HUDEP-2 (cell line): ENCODE results near the gene MMP23B.

Experiments used
- DNase-seq, 76 experiments: peaks; one replicate each; lab custom pipeline; 2025; ENCODE audit not compliant: unreplicated experiment in 76 of 76; lab: John Stamatoyannopoulos, UW

The MMP23B gene

DNA sequence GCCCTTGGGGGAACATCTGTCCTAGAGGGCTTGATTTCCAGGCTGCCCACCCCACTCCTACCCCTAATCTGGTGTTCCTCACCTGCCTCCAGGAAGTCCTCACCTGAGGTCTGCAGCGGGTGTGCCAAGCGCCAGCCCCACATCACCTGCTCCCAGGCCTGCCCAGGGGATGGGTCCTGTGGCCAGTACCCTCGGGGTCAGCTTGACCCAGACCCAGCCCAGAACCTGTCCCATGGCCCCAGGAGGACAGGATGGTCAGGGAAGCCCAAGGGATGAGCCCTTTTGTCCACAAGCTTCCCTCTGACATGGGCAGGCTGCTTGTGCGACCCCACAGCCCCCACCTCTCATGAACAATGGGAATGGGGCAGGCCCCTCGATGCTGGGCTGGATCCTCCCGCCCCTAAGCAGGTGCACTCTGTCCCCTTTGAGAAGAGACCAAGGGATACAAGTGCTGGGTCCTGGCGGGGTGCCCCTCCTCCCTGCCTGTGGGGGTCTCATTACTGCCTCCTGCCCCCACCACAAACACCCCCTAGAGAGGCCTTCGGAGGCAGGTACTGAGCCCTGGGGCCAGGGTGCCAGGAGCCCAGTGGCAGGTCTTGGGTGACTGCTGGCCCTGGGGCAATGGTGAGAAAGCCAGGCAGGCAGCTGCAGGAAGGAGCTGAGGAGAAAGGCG is 13.4 kb upstream of the MMP23B start:
- no peak for DNase-seq

DNA sequence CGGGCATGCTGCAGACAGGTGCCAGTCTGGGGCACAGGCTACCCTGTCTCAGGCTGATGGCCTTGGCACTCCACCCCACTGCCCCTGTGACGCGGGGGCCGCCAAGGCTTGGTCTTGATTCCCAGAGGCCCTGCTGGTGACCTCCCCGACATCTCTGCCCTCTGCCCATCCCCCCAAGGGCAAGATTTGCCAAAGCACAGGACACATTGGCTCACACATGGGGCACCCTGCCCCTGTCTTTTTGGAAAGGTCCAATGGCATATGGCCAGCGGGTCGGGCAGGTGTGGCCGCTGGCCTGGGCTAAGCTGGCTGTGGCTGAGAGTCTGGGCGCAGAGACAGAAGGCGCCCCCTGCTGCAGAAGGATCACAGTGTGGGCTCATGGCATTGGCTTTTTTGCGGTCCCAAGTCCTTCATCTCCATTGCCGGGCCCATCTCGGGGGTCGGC is 12.0 kb upstream of the MMP23B start:
- peak in 22 of 76 experiments; percentile 12 to 63 (median 20) for DNase-seq

DNA sequence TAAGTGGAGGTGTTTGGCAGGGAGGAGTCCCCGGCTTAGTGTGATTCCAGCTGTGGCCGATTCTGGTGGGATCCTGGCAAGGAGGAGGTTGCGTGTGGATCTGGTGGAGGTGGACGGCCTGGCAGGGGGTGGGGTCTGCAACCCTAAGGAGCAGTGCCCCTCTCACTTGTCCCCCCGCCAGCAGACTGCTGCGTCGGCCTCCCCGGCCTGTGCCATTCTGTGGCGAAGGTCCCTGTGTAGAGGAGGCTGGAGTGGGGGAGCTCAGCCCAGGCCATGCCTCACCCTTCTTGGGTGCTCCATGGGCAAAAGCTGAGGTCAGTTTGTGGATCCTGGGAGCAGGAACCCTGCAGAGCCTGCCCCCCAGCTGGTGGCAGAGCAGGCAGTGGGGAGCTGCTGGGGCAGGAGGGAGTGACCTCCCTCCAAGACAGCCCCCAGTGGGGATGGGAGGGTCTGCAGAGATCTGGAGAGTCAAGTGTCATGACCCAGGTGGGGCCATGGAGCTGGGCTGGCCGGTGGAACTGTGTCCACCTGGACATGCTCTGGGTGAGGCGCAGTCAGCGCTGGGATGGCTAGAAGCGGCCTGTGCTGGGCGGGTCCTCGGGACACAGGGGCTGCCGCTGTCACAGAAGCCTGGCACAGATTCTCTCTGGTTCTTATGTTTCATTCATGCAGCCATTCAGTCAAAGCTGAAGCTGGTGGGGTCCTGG is 11.4 kb upstream of the MMP23B start:
- no peak for DNase-seq

DNA sequence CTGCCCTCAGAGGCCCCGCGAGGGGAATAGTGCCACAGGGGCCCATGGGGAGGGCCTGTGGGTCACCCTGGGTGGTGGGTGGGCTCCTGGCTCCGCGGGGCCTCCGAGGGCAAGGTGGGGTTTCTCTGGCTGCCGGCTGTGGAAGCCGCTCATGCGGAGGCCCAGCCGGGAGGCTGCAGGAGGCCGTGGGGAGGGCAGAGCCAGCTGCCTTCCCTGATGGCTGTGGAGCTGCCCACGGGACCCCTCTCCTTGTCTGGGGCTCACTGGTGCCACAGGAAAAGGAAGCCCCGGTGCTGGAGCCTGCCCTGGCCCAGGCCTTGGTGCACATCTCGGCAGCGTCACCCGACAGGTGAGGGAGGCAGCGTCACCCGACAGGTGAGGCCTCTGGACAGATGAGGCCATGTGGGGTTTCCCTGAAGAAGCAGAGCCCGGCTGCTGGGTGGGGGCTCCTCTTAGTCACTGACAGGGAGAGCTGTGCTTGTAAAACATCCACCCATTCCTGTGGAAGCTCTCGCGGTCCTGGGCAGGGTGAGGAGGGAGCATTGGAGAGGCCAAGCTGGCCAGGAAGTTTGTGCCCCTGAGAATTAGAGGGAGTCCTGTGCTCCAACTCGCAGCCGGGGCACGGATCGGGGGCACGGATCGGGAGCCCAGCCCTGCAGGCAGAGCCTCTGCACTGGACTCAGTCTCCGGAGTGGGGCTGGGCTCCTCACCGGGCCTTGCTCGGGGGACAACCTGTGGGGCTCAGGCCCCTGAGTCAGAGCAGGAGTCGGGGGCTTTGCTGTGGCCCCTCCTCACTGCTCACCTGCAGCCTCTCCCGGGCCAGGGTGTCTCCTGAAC is 10.6 kb upstream of the MMP23B start:
- no peak for DNase-seq

DNA sequence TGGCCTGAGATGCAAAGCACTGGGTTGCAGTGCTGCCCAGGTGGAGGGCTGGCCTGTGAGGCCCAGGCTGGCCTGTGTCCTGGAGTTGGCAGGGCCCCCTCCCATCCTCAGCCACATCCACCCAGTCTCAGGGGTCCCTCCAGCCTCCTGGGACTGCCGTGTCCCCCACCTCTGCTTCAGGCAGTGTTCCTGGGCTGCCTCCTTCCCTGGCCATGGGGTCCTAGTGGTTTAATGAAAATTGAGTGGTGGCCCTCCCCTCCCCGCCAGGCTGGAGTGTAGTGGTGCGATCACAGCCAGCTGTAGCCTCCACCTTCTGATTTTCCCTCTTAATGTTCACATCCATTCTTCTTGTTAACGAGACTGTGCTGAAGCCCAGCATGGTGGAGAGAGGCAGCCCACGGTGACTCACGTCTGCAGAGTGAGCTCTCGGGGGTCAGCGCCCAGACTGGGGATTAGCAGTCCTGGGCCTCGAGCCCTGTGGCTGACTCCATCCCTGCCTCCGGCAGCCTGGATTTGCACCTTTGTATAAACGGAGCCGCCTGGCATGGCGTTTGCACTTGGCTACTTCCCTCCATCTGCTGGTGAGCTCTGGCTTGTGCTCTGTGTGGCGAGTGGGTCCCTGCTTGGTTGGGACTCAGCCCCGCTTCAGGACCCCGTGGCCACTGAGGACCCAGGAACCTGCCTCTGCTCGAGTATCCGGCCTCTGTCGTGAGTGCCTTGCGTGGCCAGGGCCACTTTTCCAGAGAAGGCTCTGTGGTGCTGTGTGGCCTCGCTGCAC is 9.8 kb upstream of the MMP23B start:
- no peak for DNase-seq

DNA sequence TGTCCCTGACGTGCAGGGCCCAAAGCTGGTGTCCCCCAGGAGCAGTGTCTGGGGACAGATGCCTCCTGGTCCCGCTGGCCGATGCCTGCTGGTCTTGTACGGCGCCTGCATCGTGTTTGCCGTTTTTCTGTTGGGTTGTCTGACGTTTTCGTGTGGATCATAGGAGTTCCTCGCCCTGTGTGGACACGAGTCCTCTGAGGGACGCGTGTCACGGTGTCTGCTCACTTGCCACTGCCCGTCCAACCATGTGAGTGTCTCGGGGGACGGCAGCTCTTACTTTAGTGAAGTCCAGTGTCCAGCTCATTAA is 9.2 kb upstream of the MMP23B start:
- DNase-seq, result no peak

DNA sequence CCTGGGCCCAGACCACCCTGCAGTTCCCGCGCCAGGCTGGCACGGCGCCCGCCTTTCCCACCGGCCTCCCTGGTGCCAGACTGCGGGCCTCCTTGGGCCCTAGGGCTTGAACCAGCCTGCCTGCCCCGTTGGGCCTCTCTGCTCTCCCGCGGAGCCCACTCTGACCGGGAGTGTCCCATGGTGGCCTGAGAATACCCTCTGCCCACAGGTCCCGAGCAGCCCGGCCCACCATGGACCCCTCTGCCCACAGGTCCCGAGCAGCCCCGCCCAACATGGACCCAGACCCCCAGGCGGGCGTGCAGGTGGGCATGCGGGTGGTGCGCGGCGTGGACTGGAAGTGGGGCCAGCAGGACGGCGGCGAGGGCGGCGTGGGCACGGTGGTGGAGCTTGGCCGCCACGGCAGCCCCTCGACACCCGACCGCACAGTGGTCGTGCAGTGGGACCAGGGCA is 8.8 kb upstream of the MMP23B start:
- no peak for DNase-seq

DNA sequence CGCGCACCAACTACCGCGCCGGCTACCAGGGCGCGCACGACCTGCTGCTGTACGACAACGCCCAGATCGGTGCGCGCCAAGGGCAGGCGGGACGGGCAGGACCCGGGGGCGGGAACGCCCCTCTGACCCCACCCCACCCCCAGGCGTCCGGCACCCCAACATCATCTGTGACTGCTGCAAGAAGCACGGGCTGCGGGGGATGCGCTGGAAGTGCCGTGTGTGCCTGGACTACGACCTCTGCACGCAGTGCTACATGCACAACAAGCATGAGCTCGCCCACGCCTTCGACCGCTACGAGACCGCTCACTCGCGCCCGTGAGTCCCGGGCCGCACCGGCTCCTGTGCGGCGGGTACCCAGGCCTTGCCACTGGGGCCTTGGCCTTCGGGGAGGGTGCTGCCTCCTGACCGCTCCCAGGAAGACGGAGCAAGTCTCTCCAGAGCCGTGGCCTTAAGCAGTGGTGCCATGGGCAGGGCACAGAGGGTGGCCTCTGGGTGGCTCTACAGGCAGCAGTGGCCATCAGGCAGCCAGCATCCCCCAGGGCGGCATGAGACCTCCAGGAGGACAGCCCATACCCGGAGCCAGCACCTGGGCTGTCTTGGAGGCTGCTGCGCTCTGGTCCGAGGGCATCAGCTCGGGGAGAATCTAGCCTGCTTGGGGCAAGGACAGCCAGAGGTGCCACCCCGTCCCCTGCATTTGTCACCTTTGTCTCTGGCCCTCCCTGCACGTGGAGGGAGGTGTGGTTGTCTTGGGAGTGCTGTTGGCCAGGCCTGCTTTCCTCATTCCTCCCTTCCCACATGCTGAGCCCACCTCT is 8.1 kb upstream of the MMP23B start:
- no peak for DNase-seq

DNA sequence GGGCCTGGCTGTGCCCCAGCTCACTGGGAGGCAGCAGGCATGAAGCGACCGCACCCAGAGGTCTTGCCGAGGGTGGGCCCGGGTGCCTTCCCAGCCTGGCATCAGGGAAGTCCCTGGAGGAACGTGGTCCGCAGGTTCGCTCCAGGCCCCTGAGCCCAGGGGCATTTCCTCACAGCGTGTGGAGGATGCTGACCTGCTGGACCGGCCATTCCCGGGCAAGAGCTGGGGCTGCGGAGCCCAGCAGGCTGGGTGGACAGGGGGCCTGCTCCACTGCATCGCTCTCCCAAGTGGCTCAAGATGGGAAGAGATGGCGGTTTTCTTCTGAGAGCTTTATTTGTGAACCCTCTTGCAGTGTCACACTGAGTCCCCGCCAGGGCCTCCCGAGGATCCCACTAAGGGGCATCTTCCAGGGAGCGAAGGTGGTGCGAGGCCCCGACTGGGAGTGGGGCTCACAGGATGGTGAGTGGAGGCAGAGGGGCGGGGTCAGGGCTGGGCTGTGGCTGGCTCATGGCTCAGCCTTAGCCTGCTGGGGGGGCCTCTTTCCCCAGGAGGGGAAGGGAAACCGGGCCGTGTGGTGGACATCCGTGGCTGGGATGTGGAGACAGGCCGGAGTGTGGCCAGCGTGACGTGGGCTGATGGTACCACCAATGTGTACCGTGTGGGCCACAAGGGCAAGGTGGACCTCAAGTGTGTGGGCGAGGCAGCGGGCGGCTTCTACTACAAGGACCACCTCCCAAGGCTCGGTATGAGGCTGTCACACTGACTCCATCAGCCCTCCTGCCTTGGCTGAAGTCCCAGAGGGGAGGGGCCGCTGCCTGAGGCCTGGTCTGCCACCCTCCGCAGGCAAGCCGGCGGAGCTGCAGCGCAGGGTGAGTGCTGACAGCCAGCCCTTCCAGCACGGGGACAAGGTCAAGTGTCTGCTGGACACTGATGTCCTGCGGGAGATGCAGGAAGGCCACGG is 7.2 kb upstream of the MMP23B start:
- peak in 20 of 76 experiments; percentile 4 to 48 (median 22) for DNase-seq

DNA sequence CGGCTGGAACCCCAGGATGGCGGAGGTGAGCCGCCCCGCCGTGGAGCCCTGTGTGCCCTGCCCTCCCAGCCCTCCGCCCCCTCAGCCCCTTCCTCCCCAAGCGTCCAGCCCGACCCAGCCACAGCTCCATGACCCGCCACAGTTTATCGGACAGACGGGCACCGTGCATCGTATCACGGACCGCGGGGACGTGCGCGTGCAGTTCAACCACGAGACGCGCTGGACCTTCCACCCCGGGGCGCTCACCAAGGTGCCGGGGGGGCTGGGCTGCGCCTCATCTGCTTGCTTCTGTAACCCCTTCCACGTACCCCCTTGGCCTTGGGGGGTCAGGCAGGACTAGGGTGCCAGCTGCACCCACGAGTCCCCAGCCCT is 6.6 kb upstream of the MMP23B start:
- no peak for DNase-seq

DNA sequence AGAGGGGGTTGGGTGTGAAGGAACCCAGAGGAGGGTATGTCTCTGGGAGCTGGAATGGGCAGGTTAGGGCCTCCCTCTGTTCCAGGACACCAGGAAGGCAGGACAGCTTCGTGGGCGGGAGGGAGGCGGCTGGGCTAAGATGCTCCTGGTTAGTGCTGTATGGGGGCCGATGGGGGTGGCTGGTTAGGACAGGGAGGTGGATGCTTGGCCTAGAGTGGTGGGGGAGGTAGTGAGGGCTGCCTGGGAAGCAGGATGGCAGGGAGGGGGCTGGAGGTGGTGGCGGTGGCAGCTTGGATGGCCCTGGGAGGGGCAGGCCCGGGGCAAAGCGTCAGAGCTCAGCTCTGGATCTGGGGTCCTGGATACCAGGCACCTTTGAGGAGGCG is 6.2 kb upstream of the MMP23B start:
- DNase-seq, result no peak

DNA sequence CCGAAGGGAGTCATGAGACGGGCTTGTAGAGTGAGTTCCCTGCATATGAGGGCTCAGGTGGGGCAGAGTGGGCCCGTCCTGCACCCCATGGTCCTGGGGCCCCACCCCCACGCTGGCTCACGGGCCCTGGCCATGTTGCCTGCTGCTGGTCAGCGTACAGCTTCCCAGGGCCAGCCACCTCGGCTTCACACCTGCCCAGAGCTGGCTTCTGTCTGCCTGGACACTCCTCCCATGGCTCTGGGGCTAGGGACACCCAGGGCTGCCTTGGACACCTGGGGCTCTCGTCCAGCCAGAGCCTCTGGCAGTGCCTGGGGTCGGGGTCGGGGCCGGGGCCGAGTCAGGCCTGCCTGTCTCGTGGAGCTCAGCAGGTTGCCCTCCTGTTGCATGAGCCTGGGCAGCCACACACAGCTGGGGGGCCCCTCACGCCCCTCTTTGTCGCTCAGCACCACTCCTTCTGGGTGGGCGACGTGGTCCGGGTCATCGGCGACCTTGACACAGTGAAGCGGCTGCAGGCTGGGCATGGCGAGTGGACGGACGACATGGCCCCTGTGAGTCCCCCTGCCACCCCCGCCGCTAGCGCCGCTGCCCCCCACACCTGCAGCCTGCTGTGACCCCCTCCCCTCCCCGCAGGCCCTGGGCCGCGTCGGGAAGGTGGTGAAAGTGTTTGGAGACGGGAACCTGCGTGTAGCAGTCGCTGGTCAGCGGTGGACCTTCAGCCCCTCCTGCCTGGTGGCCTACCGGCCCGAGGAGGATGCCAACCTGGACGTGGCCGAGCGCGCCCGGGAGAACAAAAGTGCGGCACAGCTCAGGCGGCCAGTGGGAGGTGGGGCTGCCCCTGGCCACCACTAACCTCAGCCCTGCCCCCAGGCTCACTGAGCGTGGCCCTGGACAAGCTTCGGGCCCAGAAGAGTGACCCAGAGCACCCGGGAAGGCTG is 5.5 kb upstream of the MMP23B start:
- DNase-seq, result no peak

DNA sequence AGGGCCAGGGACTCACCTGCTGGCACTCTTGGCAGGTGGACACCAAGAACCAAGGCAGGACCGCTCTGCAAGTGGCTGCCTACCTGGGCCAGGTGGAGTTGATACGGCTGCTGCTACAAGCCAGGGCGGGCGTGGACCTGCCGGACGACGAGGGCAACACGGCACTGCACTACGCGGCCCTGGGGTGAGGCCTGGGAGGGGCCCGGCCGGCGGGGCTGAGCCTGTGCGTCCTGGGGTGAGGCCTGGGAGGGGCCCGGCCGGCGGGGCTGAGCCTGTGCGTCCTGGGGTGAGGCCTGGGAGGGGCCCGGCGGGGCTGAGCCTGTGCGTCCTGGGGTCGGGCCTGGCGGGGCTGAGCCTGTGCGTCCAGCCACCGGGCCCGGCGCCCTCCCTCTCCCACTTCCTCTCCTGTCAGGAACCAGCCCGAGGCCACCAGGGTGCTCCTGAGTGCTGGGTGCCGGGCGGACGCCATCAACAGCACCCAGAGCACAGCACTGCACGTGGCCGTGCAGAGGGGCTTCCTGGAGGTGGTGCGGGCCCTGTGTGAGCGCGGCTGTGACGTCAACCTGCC is 4.6 kb upstream of the MMP23B start:
- DNase-seq, result peak in 27 of 76 experiments; percentile 5 to 50 (median 26)

DNA sequence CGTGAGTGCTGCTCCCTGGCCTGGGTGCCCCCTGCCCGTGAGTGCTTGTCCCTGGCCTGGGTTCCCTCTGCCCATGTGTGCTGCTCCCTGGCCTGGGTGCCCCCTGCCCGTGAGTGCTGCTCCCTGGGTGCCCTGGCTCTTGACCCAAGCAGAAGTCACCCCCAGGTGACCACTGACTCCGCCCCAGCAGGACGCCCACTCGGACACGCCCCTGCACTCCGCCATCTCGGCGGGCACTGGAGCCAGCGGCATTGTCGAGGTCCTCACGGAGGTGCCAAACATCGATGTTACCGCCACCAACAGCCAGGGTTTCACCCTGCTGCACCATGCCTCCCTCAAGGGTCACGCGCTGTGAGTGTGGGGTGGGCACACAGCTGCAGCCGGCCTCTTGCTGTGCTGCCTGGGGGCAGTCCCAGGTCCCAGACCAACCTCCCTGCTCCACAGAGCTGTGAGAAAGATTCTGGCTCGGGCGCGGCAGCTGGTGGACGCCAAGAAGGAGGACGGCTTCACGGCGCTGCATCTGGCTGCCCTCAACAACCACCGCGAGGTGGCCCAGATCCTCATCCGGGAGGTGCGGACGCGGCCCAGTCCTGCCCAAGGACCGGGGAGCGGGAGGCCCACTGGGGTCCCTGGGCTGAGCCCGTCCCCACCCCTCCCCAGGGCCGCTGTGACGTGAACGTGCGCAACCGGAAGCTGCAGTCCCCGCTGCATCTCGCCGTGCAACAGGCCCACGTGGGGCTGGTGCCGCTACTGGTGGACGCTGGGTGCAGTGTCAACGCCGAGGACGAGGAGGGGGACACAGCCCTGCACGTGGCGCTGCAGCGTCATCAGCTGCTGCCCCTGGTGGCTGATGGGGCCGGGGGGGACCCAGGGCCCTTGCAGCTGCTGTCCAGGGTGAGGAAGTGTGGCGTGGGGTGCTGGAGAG is 3.9 kb upstream of the MMP23B start:
- no peak for DNase-seq

DNA sequence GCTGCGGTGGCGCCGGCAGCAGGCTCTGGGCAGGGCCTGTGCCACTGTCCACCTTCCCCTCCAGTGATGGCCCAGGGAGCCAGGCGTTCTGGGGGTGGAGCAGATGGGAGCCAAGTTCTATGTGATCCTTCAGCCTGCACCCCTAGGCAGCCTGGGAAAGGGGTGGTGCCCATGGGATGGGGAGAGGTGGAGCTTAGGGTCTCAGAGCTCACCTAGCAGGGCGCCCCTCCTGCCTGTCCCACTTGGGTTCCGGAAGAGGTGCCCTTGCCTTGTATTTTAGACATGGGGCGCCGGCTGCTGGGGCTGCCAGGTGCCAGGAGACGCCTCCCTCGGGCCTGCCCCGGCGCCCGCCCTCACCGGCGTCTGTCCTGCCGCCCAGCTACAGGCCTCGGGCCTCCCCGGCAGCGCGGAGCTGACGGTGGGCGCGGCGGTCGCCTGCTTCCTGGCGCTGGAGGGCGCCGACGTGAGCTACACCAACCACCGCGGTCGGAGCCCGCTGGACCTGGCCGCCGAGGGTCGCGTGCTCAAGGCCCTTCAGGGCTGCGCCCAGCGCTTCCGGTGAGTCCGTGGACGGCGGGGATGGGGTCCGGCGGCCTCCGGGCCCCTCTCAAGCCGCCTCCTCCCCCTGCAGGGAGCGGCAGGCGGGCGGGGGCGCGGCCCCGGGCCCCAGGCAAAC is 3.1 kb upstream of the MMP23B start:
- DNase-seq, result no peak
